Activated CD4-positive, CD25-positive, alpha-beta regulatory T cell treated with anti-CD3 and anti-CD28 coated beads, Interleukin-2, amount 50 U/mL, for 24 hours (primary cell): ENCODE results near the gene ZNF429.
A peak's percentile ranks its signal among the peaks of the same experiment; 100 is the strongest.
"Not testable (repeated sequence)": the region's sequence is repeated elsewhere in the genome, so short reads cannot be mapped to it uniquely, and the experiment has no call there.

ENCODE experiments used
- ATAC-seq, 2 donors: fragments of 150-1000 bp; cut with Tn5 transposase; one replicate each; pipeline ENCODE4 v1.10.0; 2021; ENCODE audit warnings: mild to moderate bottlenecking in 1 of 2, moderate library complexity in 1 of 2

Gene ZNF429

DNA sequence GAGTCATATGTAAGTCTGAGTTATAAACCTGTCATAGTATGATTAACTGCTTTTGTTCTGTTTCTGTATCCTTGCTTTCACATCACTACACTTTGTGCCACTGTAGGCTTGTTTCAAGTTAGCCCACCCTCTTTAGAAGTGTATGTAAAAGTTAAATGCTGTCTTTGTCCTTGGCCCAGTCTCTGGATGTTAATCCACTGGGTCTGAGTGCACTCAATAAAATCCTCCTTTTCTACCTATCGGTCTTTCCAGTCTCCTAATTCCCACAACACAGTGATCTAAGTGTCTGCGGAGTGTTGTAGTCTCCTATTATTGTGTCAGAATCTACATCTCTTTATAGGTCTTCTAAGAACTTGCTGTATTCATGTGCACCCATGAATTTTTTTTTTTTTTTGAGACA, 14.1 kb downstream of the ZNF429 start:
- no peak for ATAC-seq

DNA sequence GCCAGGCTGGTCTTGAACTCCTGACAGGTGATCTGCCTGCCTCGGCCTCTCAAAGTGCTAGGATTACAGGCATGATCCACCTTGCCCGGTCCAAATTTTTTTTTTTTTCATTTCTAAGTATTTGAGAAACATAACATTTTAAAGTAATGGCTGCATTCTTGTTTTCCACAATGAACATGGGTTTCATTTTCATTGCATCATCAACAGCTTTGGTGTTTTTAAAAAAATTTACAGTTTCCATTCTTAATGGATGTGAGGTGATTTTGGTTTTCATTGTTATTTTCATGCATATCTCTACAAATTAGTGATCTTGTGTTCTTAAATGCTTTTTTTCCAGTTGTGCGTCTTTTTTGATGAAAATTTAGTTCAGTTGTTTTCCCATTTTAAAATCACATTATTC, 27.5 kb downstream of the ZNF429 start:
- no peak for ATAC-seq

DNA sequence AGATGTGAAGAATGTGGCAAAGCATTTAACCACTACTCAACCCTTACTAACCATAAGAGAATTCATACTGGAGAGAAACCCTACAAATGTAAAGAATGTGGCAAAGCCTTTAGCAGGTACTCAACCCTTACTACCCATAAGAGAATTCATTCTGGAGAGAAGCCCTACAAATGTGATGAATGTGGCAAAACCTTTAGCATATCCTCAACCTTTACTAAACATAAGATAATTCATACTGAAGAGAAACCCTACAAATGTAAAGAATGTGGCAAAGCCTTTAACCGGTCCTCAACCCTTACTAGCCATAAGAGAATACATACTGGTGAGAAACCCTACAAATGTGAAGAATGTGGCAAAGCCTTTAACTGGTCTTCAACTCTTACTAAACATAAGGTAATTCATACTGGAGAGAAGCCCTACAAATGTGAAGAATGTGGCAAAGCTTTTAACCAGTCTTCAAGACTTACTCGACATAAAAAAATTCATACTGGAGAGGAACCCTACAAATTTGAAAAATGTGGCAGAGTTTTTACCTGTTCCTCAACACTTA, 31.4 kb downstream of the ZNF429 start:
- ATAC-seq: not testable (repeated sequence)

DNA sequence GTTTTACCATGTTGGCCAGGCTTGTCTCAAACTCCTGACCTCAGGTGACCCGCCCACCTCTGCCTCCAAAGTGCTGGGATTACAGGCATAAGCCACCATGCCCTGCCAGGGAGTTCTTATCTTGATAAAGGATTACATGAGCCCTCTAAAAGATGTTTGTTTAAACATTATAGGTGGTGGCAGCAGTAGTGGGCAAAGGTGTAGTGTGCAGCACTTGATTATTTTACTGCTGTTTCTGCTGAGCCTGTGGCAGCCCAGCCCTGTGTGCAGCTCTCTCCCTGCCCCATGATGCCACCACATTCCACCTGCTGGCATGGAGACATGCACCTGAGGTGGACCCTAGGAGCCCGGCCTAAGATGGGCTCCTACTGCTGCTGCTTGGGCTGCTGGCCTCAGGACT, 54.0 kb downstream of the ZNF429 start:
- ATAC-seq: no peak

DNA sequence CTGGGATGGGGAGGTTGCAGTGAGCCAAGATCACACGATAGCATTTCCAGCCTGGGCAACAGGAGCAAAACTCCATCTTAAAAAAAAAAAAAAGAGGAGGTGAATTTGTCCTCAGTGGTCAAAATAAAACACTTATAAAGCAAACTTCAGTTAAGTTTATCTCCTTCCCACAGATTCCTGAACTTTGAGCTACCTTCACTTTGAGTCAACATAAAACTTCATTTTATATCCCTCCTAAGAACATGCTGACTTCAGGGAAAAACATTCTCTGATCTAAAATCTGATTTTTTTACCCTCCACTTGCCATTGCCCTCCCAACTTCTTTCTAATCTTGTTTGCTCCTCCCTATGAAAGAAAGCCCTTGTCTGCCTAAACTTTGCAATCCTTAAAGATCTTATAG, 59.0 kb downstream of the ZNF429 start:
- ATAC-seq: no peak

DNA sequence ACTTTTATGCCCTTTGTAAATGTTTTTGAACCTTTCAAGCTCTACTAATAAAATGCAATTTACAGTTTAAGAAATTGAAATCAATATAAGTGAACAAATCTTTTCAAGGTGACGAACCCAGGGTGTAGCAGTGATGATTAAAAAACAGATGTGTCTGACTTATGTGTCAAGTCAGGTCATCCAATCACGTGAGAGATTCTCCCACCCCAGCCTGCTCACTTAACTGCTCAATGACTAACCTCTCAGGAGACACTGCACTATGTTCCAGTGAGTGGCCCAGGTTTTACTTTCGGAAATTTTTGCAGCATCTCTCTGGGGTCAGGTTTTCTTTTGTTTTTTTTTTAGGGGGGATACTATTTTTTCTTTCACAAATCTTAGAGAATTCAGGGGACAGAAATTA, 60.7 kb downstream of the ZNF429 start:
- peak in 1 of 2 donors; percentile 59 for ATAC-seq

DNA sequence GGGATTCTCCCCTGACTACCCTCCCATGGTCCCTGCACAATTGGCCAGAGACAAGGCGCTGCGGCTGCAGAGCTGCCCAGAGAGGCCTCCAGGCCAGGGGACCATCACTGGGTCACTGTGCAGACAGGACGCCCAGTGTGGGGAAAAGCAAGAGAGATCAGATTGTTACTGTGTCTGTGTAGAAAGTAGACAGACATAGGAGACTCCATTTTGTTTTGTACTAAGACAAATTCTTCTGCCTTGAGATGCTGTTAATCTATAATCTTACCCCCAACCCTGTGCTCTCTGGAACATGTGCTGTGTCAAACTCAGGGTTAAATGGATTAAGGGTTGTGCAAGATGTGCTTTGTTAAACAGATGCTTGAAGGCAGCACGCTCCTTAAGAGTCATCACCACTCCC, 62.4 kb downstream of the ZNF429 start:
- ATAC-seq: not testable (repeated sequence)

DNA sequence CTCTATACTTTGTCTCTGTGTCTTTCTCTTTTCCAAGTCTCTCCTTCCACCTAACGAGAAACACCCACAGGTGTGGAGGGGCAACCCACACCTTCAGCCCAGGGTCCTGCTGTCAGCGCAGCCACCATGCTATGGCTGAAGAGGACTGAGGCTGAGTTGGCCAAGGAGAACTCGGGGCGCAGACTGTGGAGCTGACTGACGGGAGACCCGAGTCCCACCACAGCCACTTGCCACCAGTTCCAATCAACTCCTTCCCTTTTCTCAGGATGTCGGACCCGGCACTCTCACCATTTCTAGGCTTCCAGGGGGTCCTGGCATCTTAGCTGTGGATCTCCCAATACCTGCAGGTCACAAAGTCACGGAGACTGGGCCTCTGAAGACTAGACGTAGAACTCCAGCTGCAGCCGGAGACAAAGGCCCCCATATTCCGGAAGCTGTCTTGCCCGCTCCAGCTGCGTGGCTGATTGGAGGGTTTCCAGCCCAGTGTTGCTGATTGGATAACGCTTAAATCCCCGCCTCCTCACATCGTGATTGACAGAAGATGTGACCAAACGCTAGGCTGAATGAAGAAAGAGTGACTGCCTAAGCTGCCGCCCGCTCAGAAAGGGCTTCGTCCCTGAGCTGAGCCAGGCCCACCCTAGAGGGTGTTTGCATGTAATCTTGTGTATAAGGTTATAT, 63.6 kb downstream of the ZNF429 start:
- ATAC-seq: peak; percentile 96 to 97

DNA sequence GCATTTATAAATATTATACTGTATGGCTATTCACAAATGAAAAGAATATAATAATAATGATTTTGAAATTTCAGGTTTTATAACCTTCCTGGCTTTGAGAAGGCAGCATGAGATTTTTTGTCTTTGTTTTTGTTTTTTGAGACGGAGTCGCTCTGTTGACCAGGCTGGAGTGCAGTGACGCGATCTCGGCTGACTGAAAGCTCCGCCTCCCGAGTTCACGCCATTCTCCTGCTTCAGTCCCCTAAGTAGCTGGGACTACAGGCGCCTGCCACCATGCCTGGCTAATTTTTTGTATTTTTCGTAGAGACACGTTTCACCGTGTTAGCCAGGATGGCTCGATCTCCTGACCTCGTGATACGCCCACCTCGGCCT, 64.1 kb downstream of the ZNF429 start:
- ATAC-seq: peak; percentile 48 to 53

DNA sequence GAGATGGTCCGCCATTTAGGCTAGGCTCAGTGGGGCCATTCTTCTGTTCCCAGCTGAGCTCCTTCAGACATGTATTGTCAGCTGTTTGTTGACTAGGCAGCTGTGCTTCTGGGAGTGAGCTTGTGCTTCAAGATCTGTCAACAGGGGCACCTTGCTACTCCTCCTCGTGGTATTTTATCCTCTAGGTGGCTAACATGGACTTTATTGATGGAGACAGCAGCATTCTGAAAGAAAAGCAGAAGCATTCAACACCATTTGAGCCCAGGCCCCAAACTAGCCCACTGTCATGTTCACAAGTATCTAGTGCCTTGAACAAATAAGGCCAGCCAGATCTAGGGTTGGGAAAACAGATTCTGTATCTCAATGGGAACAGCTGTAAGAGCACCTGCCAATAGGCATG, 65.9 kb downstream of the ZNF429 start:
- ATAC-seq: no peak

DNA sequence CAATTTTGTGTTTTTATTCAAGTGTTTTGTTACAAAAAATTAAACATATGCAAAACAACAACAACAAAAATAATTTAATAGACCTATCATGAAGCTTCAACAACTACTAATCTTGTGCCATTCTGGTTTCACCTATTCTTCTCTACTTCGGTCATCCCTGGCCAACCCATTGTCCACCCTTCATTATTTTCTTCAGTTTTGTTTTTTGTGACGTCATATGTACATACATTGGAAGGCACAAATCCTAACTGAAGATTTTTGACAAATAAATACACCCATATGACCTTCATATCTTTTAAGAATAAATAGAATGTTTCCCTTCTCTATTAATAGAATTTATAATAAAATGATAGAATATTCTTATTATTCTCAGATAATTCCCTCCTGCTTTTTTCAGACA, 69.2 kb downstream of the ZNF429 start:
- ATAC-seq: no peak

DNA sequence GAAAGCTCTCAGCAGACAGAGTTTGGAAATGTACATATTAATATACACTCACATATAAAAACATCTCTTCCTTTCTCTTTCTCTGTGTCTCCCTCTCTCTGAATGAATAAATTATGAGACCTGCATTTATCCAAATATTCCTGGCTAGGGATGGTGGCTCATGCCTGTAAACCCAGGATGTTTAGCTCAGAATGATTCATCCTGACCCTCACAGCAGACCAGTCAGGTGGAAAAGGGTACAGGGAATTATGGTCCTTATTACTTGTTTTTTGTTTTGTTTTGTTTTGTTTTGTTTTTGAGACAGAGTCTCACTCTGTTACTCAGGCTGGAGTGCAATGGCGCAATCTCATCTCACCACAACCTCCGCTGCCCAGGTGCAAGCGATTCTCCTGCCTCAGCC, 71.1 kb downstream of the ZNF429 start:
- ATAC-seq: no peak

DNA sequence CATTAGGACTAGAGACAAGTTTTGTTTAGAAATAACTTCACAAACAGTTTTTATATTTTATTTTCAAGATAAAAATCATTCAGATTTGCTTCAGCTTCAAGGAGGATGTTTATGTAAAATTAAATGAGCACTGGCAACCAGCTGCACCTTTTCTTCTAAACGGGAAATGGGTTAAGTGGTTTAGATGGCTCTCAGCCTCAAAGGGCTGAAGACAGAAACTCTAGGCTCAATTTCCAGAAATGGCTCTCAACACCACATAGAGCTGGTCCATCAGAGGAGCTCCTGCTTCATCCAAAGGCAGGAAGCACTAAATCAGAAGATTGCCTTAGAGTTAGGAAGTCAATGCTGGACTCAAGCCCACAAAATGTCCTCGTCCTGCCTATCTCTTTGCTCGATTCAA, 74.7 kb downstream of the ZNF429 start:
- no peak for ATAC-seq

DNA sequence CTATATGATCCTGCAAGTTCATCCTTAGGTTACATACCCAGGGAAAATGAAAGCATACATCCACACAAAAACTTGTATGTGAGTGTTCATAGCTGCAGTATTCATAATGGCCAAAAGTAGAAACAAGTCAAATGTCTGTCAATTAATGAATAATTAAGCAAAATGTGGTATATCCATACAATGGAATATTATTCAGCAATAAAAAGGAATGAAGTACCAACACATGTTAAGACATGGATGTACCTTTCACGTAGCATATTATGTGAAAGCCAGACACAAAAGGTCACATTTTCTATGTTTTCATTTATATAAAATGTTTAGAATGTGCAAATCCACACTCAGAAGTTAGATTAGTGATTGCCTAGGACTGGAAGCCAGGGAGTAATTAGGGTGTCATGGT, 75.4 kb downstream of the ZNF429 start:
- no peak for ATAC-seq

DNA sequence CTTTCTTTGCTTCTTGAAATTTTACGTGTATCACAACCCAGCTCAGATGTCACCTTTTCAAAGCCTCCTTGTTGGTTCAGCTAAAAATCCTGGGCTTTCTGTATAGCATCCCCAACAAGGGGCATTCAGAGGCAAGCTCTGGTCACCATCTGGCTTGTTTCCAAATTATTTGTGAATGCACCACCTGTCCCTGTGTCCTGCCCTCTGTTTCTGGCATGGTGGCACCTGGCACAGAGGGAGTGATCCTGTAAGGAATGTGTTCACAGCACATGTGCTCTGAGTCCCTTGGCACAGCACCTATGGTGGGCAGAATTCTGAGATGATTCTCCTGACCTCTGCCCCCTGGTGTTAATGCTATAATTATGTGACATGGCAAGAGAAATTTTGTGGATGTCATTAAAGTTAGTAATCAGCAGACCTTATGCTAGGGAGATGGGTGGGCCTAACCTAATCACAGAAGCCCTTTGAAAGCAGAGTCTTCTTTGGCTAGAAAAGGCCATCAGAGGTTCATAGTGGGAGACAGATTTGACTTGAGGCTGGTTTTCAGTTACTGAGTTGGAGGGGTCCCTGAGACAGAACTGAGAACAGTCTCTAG, 76.3 kb downstream of the ZNF429 start:
- no peak for ATAC-seq

DNA sequence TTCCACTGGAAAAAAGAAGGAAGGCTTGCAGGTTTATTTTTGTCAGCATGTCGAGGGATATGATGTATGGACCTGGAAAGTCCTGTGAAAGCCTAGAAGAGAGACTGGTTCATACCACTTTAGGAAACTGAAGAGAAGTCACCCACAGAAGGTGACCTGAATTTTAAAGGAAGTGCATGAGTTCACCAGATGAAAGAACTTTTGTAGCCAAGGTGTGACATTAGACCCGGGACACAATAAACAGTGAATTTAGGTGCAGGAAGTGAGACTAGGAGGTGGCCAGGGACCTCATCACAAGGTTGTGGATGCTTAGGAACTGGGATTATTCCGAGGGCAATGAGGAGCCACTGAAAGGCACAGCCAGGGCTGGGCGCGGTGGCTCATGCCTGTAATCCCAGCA, 79.1 kb downstream of the ZNF429 start:
- ATAC-seq: no peak

DNA sequence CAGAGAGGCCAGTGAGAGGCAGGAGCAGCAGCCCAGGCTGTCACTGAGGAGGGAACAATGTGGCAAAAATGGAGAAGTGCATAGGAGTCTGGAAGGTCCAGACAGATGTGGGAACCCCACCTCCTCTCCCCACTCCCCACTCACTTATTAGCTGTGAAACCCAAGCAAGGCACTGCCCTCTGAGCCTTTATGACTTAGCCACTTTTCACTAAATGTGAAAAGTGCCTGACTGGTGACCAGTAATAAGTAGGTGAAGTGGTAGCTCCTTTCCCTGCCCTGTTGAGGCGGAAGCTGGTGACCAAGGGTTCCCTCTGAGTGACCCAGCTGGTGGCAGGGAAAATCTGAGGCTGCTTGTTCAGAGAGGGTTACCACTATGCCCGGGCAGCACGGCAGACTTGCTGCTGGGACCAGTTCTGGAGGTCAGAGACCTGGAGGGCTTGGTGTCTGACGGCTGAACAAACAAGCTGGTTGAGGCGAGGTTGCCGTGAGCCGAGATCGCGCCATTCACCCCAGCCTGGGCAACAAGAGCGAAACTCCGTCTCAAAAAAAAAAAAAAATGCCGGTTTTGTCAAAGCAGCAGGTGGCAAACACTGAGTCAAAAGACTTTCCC, 80.0 kb downstream of the ZNF429 start:
- no peak for ATAC-seq

DNA sequence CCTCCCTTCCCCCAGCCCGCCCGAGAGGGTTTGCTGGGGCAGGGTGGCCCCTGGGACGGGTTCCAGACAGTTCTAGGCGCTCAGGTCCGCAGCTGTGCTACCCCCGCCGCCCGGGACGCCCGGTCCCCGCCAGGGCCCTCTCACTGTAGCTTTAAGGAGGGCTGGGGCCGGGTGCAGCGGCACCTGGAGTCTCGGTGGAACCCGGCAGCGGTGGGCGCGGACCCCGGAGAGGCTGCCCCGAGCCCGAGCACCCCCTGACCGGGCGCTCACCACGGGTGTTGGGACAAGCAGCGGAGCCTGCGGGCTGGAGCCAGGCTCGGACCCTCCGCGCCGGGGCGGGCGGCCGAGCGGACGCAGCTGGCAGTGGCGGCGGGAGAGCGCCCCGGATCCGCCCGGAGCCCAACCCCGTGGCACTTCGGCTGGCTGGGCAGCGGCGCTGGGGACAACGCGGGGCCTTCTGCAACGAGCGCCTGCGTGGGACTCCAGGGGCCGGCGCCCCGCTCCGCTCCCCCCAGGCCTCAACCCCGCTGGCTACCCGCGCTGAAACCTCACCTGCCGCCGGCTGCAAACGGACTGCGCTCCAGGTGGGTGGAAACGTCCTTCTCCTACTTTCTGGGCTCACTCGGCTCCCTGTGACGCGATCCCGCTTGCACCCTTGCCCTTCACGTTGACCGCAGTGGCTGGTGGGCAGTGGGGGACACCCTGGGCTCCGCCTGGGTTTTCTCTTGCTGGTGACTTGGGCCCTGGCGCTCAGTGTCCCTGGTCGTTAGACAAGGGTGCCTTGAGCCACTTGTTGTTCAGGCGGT, 81.1 kb downstream of the ZNF429 start:
- ATAC-seq: peak in 1 of 2 donors; percentile 54

DNA sequence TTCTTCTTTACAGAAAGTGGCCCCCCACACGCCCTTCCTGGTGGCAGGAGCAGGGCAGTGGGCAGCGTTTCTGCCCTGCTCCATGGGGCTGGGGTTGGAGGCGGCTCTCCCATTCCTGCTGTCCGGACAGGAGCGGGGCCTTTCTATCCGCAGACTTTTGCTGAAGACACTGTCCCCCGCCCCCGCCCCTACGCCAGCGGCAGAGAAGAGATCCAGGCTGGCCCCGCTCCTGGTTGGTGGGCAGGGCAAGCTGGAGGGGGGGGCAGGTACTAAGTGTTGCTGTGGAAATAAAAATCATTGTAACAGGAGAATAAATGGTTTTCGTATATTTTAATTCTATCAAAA, 81.7 kb downstream of the ZNF429 start:
- no peak for ATAC-seq

DNA sequence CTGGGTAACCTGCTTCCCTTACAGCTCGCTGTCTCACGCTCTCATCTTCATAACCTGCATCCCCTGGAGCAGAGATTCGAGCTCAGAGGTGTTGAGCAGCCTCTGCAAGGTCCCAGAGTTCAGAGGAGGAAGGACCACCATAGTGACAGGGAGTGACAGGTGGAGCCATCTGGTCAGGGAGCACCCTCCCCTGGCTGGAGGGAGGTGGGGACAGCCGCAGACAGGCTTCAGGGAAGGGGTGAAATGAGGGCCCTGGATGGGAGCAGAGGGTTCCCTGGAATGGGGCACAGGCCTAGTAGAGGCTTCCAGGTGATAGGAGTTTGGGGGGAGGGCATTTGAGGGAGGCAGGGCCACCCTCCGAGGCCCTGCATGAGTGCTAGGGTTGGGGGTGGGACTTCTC, 82.1 kb downstream of the ZNF429 start:
- ATAC-seq: no peak

DNA sequence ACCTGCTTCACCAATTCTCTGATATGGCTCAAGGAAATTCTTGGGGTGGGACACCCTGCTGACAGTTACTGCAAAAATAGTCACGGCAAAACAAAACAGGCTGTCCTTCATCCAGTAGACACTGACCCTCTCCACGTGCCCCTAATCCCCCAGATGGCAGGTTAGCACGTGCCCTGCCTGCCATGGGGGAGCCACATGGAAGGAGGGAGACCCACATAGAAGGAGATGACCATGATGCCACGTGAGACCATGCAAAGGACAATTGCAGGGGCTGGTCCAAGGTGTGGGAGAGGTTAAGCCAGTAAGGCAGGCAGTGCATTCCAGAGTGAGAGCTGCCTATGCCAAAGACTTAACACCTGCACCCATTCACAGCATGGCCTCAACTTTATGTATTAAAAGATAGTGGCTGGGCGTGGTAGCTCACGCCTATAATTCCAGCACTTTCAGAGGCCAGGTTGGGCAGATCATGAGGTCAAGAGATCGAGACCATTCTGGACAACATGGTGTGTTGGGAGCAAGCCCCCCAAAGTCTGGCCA, 82.7 kb downstream of the ZNF429 start:
- ATAC-seq: no peak

DNA sequence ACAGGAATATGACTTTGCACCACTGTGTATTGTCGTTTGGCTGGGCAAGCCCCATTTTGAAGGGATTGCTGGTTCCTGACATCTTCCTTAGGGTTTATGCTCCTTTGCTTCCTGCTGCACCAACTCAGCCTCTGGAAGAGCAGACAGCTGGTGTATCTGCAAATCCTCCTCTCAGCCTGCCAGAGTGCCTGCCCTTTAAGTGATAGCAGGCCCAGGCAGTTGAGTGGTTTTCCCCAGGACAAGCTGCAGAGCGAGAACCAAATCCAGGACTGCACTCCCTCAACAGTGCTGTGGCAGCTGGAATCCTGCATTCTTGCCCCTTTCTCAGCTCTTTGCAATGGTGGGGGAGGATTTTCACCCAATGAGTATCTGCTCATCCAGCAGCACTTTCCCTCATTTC, 85.5 kb downstream of the ZNF429 start:
- no peak for ATAC-seq

DNA sequence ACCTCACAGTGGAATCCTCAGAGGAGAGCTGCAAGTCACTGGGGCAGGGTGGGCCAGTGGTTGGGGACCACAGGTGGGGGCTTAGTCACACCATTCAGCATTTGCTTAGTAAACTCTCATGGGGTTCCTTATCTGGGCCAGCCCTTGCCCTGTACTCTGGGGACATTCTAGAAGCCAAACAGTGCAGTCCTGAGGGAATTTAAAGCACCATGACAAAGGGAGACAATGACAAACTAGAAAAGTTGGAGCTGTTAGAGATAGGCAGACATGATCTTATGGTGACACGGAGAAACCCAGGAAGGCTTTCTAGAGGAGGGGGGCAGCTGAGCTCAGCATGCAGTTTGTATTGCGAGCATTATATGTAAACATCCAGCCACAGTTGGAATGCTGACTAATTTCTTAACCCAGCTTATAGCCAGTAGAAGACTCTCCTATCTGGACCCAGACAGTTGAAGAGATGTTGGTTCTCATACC, 87.6 kb downstream of the ZNF429 start:
- no peak for ATAC-seq
